Caco-2 (cell line): Measurements from ENCODE around the gene SPIN1. TPM values are rescaled to one million over a fixed set of nuclear protein-coding genes. Genes with fewer than 3 reads are reported as not detected.
A peak's percentile ranks its signal among the peaks of the same experiment; 100 is the strongest.

Experiments
- BruUV-seq: library from RNA; stranded (reverse); fragments of 400-500 nt; replicated peaks from 2 replicates; lab custom pipeline; 2021; lab: Mats Ljungman, UMichigan
- CTCF ChIA-PET: fragments of 300-600 bp; sonication (Branson Sonifier 250); formaldehyde crosslinking; loops from one replicate; lab custom pipeline; 2022; ENCODE audit warnings: antibody characterized with exemption; lab: Charles Lee
- POLR2A ChIA-PET: fragments of 300-600 bp; sonication (Branson Sonifier 250); formaldehyde crosslinking; loops from one replicate; lab custom pipeline; 2022; ENCODE audit warnings: antibody characterized with exemption; lab: Charles Lee
- DNase-seq, 2 experiments: peaks; one replicate each; pipeline versions ENCODE4 v3.0.0 to v3.0.0-alpha.2; 2020 to 2022
- H3K27me3 ChIP-seq: replicated peaks from 2 replicates; pipeline ENCODE4 v1.6.0; 2011; ENCODE audit warnings: low read length; ENCODE audit not compliant: control insufficient read depth, insufficient read depth
- H3K36me3 ChIP-seq: 2 replicates; pipeline ENCODE4 v1.5.1; 2011; ENCODE audit warnings: low read length; ENCODE audit not compliant: control insufficient read depth, insufficient read depth
- H3K4me1 ChIP-seq: fragments of 250-450 bp; sonication (Bioruptor Pico); 2 replicates; pipeline ENCODE4 v1.5.1; 2020; ENCODE audit warnings: mild to moderate bottlenecking
- H3K4me3 ChIP-seq: 2 replicates; pipeline ENCODE4 v1.5.1; 2011; ENCODE audit warnings: low read depth, mild to moderate bottlenecking, control low read depth, low read length
- H3K9me3 ChIP-seq: fragments of 250-450 bp; sonication (Bioruptor Pico); 2 replicates; pipeline ENCODE4 v1.5.1; 2020; ENCODE audit warnings: mild to moderate bottlenecking, moderate library complexity
- H3K27ac Mint-ChIP-seq: one replicate; pipeline ENCODE4 v1.8.0; 2022; ENCODE audit warnings: mixed read lengths; ENCODE audit not compliant: unreplicated experiment
- H3K27me3 Mint-ChIP-seq: one replicate; pipeline ENCODE4 v1.8.0; 2022; ENCODE audit warnings: mixed read lengths; ENCODE audit not compliant: insufficient read depth, unreplicated experiment
- H3K36me3 Mint-ChIP-seq: one replicate; pipeline ENCODE4 v1.8.0; 2022; ENCODE audit warnings: mild to moderate bottlenecking, mixed read lengths; ENCODE audit not compliant: insufficient read depth, unreplicated experiment
- H3K4me1 Mint-ChIP-seq: one replicate; pipeline ENCODE4 v1.8.0; 2022; ENCODE audit warnings: low read depth, mixed read lengths; ENCODE audit not compliant: unreplicated experiment
- H3K4me3 Mint-ChIP-seq: one replicate; pipeline ENCODE4 v1.8.0; 2022; ENCODE audit warnings: mild to moderate bottlenecking, moderate library complexity, mixed read lengths; ENCODE audit not compliant: unreplicated experiment
- H3K9me3 Mint-ChIP-seq: one replicate; pipeline ENCODE4 v1.8.0; 2022; ENCODE audit warnings: mixed read lengths; ENCODE audit not compliant: unreplicated experiment
- CTCF ChIP-seq, 2 experiments: fragments of 200-600 bp in 1 of 2; IDR thresholded peaks; 1 replicate in 1 of 2; 2 replicates in 1 of 2; pipeline versions ENCODE4 v1.5.1 to v1.8.0; 2011 to 2022; ENCODE audit warnings: antibody characterized with exemption in 1 of 2, control low read depth in 1 of 2, inconsistent platforms in 1 of 2, low read depth in 1 of 2, low read length in 1 of 2, mild to moderate bottlenecking in 1 of 2, moderate library complexity in 1 of 2; ENCODE audit not compliant: insufficient read depth in 1 of 2, severe bottlenecking in 1 of 2, unreplicated experiment in 1 of 2
- intact Hi-C: fragments of 100-400 bp; cut with micrococcal nuclease; formaldehyde crosslinking; loops from one replicate; pipeline ENCODE4 v1.10.0; 2022; ENCODE audit not compliant: unreplicated experiment
- total RNA-seq: library from RNA; stranded (reverse); gene quantifications from 2 replicates; pipeline ENCODE4 v1.2.3, GENCODE V29; 2022

The SPIN1 gene
- total RNA-seq, 1 experiment from 2014 or later: 51.7 TPM

- H3K36me3 ChIP-seq: no peaks in the 10 kb centered on the region
- peaks cover 6% of the 10 kb centered on the region for H3K4me1 Mint-ChIP-seq
- H3K9me3 Mint-ChIP-seq: no peaks in the 10 kb centered on the region
- no peaks in the 10 kb centered on the region for H3K27me3 Mint-ChIP-seq
- H3K4me3 ChIP-seq: no peak overlapping the region
- no TSS peak for BruUV-seq
- DNase-seq: no peak
- H3K36me3 Mint-ChIP-seq: peaks cover 38% of the 10 kb centered on the region
- no peak for TF ChIP-seq CTCF (IDR thresholded peaks at IDR 0.05; ENCODE audit: insufficient read depth in 1 of 2, low read depth in 1 of 2, low read length in 1 of 2, severe bottlenecking in 1 of 2, unreplicated experiment in 1 of 2)
- no peaks in the 10 kb centered on the region for H3K27me3 ChIP-seq
- H3K4me3 Mint-ChIP-seq: no peak overlapping the region
- POLR2A ChIA-PET: no interaction called here
- no peaks in the 10 kb centered on the region for H3K4me1 ChIP-seq
- intact Hi-C loops: no loop called here
- H3K9me3 ChIP-seq: no peaks in the 10 kb centered on the region
- CTCF ChIA-PET: interaction anchor here (0.6 kb wide), 1 partner anchor 90 kb away, joined by 3 read pairs; no protein-coding TSS in a partner anchor
- H3K27ac Mint-ChIP-seq: peak overlapping the region; percentile 45
Measured at GRCh38 chr9:88443480-88444113, 55.4 kb downstream of the SPIN1 start.

- no peak for DNase-seq
- H3K4me1 ChIP-seq: no peaks in the 10 kb centered on the region
- Mint-ChIP-seq H3K36me3 (peaks cover 26% of the 10 kb centered on the region), H3K4me1 (peaks cover 6% of the 10 kb centered on the region), H3K4me3 (no peak overlapping the region), H3K27ac (no peak overlapping the region), H3K27me3 (no peaks in the 10 kb centered on the region), H3K9me3 (no peaks in the 10 kb centered on the region)
- H3K27me3 ChIP-seq: no peaks in the 10 kb centered on the region
- ChIA-PET CTCF (no interaction called here), POLR2A (no interaction called here)
- H3K36me3 ChIP-seq: no peaks in the 10 kb centered on the region
- no peaks in the 10 kb centered on the region for H3K9me3 ChIP-seq
- no peak overlapping the region for H3K4me3 ChIP-seq
- no peak for TF ChIP-seq CTCF (IDR thresholded peaks at IDR 0.05; ENCODE audit: insufficient read depth in 1 of 2, low read depth in 1 of 2, low read length in 1 of 2, severe bottlenecking in 1 of 2, unreplicated experiment in 1 of 2)
- intact Hi-C loops: no loop called here
- no TSS peak for BruUV-seq
Measured at GRCh38 chr9:88446728-88447127, 58.5 kb downstream of the SPIN1 start.

- CTCF ChIA-PET: no interaction called here
- Histone ChIP-seq H3K36me3 (no peaks in the 10 kb centered on the region), H3K9me3 (no peaks in the 10 kb centered on the region), H3K27me3 (no peaks in the 10 kb centered on the region), H3K4me1 (no peaks in the 10 kb centered on the region), H3K4me3 (no peak overlapping the region)
- POLR2A ChIA-PET: no interaction called here
- Mint-ChIP-seq H3K27me3 (no peaks in the 10 kb centered on the region), H3K27ac (no peak overlapping the region), H3K4me1 (peaks cover 6% of the 10 kb centered on the region), H3K36me3 (peaks cover 20% of the 10 kb centered on the region), H3K4me3 (no peak overlapping the region), H3K9me3 (no peaks in the 10 kb centered on the region)
- no peak for DNase-seq
- intact Hi-C loops: no loop called here
- no TSS peak for BruUV-seq
- no peak for TF ChIP-seq CTCF (IDR thresholded peaks at IDR 0.05; ENCODE audit: insufficient read depth in 1 of 2, low read depth in 1 of 2, low read length in 1 of 2, severe bottlenecking in 1 of 2, unreplicated experiment in 1 of 2)
Measured at GRCh38 chr9:88447431-88447830, 59.2 kb downstream of the SPIN1 start.
